Neural progenitor cell (in vitro differentiated cells): ENCODE results near the gene SERP2.

Source experiments
- CTCF ChIP-seq: fragments of 200-600 bp; sonication (generic); IDR thresholded peaks from 2 replicates; pipeline ENCODE4 v1.5.1; 2017; ENCODE audit warnings: antibody characterized with exemption, mild to moderate bottlenecking
- EZH2 ChIP-seq: fragments of 200-600 bp; sonication (generic); IDR thresholded peaks from 2 replicates; pipeline ENCODE4 v1.6.1; 2017; ENCODE audit warnings: antibody characterized with exemption, mild to moderate bottlenecking, moderate library complexity
- EZH2phosphoT487 ChIP-seq: fragments of 200-600 bp; sonication (generic); IDR thresholded peaks from 2 replicates; pipeline ENCODE4 v1.6.1; 2017; ENCODE audit warnings: antibody characterized with exemption

GRCh38 chr13:44412346-44412935 lies 38.8 kb downstream of the SERP2 start:
- TF ChIP-seq CTCF (no peak), EZH2phosphoT487 (no peak), EZH2 (no peak)
